HepG2 (cell line): ENCODE results near the gene ZNF365. TPM values are rescaled to one million over a fixed set of nuclear protein-coding genes. Genes with fewer than 3 reads are reported as not detected.
"Not testable (repeated sequence)": the region's sequence is repeated elsewhere in the genome, so short reads cannot be mapped to it uniquely, and the experiment has no call there.

Experiments used
- ATAC-seq: fragments of 200-7000 bp; cut with Tn5 transposase; 3 replicates; pipeline ENCODE4 v1.9.1; 2020; ENCODE audit warnings: mild to moderate bottlenecking, moderate library complexity
- BruUV-seq: library from RNA; stranded (reverse); fragments of 400-500 nt; replicated peaks from 2 replicates; lab custom pipeline; 2021; lab: Mats Ljungman, UMichigan
- CTCF ChIA-PET: fragments of 300-600 bp; formaldehyde crosslinking; extraction: SDS; loops from one replicate; lab custom pipeline; 2021; ENCODE audit warnings: low total read pairs, inconsistent platforms, low intra/inter-chr PET ratio; lab: Yijun Ruan, JAX
- POLR2A ChIA-PET: fragments of 350-600 bp; sonication (Branson Sonifier 250); formaldehyde crosslinking; loops from one replicate; lab custom pipeline; 2020; ENCODE audit warnings: antibody characterized with exemption, inconsistent platforms; lab: Yijun Ruan, JAX
- DNase-seq: peaks from one replicate; pipeline ENCODE4 v3.0.0-alpha.2; 2015; ENCODE audit warnings: low spot score
- FAIRE-seq: peaks from 3 replicates; lab custom pipeline; 2011; peaks lifted over from hg19 to GRCh38; lab: Jason Lieb, UNC
- H2AFZ ChIP-seq: one replicate; pipeline ENCODE4 v1.6.1; 2011; ENCODE audit warnings: low read length, inconsistent platforms
- H3K27ac ChIP-seq: fragments of 300-600 bp; 3 replicates; pipeline ENCODE4 v1.8.0; 2011; ENCODE audit warnings: mixed run types, mild to moderate bottlenecking, mixed read lengths, low read length, inconsistent platforms; ENCODE audit not compliant: insufficient read depth; ENCODE audit errors: extremely low read length
- H3K27me3 ChIP-seq, 2 experiments: fragments of 200-600 bp in 1 of 2; 2 replicates in 1 of 2; 3 replicates in 1 of 2; pipeline versions ENCODE4 v1.6.0 to v1.8.0; 2011; ENCODE audit warnings: low read length in 2 of 2, mild to moderate bottlenecking in 2 of 2, moderate library complexity in 2 of 2, inconsistent platforms in 1 of 2; ENCODE audit not compliant: insufficient read depth in 2 of 2, control insufficient read depth in 1 of 2
- H3K36me3 ChIP-seq, 2 experiments: fragments of 200-600 bp in 1 of 2; replicated peaks in 1 of 2; 2 replicates in 1 of 2; 3 replicates in 1 of 2; pipeline versions ENCODE4 v1.5.1 to v1.8.0; 2011; ENCODE audit warnings: low read length in 2 of 2, inconsistent platforms in 1 of 2; ENCODE audit not compliant: insufficient read depth in 2 of 2, control insufficient read depth in 1 of 2
- H3K4me1 ChIP-seq: 2 replicates; pipeline ENCODE4 v1.5.1; 2012; ENCODE audit warnings: low read length, inconsistent platforms; ENCODE audit not compliant: insufficient read depth
- H3K4me2 ChIP-seq: 2 replicates; pipeline ENCODE4 v1.6.0; 2011; ENCODE audit warnings: low read depth, low read length, inconsistent platforms
- H3K4me3 ChIP-seq, 3 experiments: fragments of 200-600 bp in 1 of 3; sonication (generic), shearing (Covaris generic) in 1 of 3; replicated peaks in 1 of 3; 2 replicates each; pipeline ENCODE4 v1.5.1; 2011 to 2016; ENCODE audit warnings: low read length in 3 of 3, inconsistent platforms in 2 of 3, low read depth in 2 of 3, mild to moderate bottlenecking in 2 of 3, control low read depth in 1 of 3, mixed read lengths in 1 of 3; ENCODE audit not compliant: insufficient read depth in 1 of 3
- H3K79me2 ChIP-seq: one replicate; pipeline ENCODE4 v1.6.1; 2011; ENCODE audit warnings: low read length, inconsistent platforms; ENCODE audit not compliant: insufficient read depth
- H3K9ac ChIP-seq: 2 replicates; pipeline ENCODE4 v1.6.0; 2011; ENCODE audit warnings: mild to moderate bottlenecking, low read depth, low read length, inconsistent platforms; ENCODE audit not compliant: insufficient read depth
- H3K9me3 ChIP-seq: 2 replicates; pipeline ENCODE4 v1.5.1; 2012; ENCODE audit warnings: mild to moderate bottlenecking, low read length
- H4K20me1 ChIP-seq: 2 replicates; pipeline ENCODE4 v1.6.0; 2011; ENCODE audit warnings: inconsistent platforms, mild to moderate bottlenecking, low read length, moderate library complexity; ENCODE audit not compliant: insufficient read depth
- ATF7 ChIP-seq, 2 experiments: fragments of 450-650 bp in 1 of 2; sonication (generic) in 1 of 2; formaldehyde crosslinking in 1 of 2; IDR thresholded peaks; 2 replicates each; pipeline versions ENCODE4 v1.4.0 to v1.6.1; 2016 to 2020; ENCODE audit warnings: antibody characterized with exemption in 1 of 2, mild to moderate bottlenecking in 1 of 2, missing genetic modification reagents in 1 of 2
- CREB1 ChIP-seq, 2 experiments: fragments of 450-650 bp in 1 of 2; IDR thresholded peaks; 2 replicates each; pipeline ENCODE4 v1.6.1; 2016 to 2017; ENCODE audit warnings: control low read depth in 1 of 2, mild to moderate bottlenecking in 1 of 2, missing compliant biosample characterization in 1 of 2, missing genetic modification characterization in 1 of 2
- ZNF326 ChIP-seq: sonication (generic); formaldehyde crosslinking; IDR thresholded peaks from 2 replicates; pipeline ENCODE4 v1.4.0; 2020; ENCODE audit warnings: missing genetic modification reagents, borderline replicate concordance
- WGBS: methylation state at CpG from one replicate; pipeline ENCODE4 v1.1.6; 2017; ENCODE audit warnings: low lambda C conversion rate; 5-methylcytosine and 5-hydroxymethylcytosine counted together
- in situ Hi-C: cut with HindIII; loops from 2 replicates; pipeline ENCODE4 v1.10.0; 2017; ENCODE audit warnings: low pct_unique_long_range_greater_than_20kb; ENCODE audit not compliant: extremely low pct_ligation_motif_present
- intact Hi-C: fragments of 100-400 bp; cut with micrococcal nuclease; formaldehyde crosslinking; loops from one replicate; pipeline ENCODE4 v1.10.0; 2022; ENCODE audit not compliant: unreplicated experiment
- polyA plus RNA-seq, 8 experiments: library from polyadenylated mRNA; depleted of rRNA in 3 of 8; stranded (reverse) in 7 of 8; unstranded in 1 of 8; fragments of >200 nt; fragmentation: Illumina TruSeq in 4 of 8; extraction: Trizol in 4 of 8; gene quantifications; 2 replicates each; pipeline versions ENCODE4 v1.2.1 to v1.2.3, GENCODE V29; 2011 to 2016; ENCODE audit warnings: low read depth in 4 of 8, missing spikeins in 1 of 8, mixed read lengths in 1 of 8; ENCODE audit not compliant: insufficient read depth in 1 of 8
- total RNA-seq, 5 experiments: library from RNA; depleted of rRNA; stranded (reverse); fragments of >200 nt; fragmentation: Illumina TruSeq; extraction: Trizol; gene quantifications; 2 replicates each; pipeline ENCODE4 v1.2.3, GENCODE V29; 2016; ENCODE audit warnings: low read depth in 1 of 5
- TF ChIP-seq, protein P1 (sequence below): sonication (generic); formaldehyde crosslinking; IDR thresholded peaks from 2 replicates; pipeline ENCODE4 v1.4.0; 2020; ENCODE audit warnings: missing genetic modification reagents

Gene ZNF365
- total and polyA plus RNA-seq, 2 of the 13 experiments (the other 11 are each of a cell fraction or from before 2014, with no cell fraction given), result not detected

DNA sequence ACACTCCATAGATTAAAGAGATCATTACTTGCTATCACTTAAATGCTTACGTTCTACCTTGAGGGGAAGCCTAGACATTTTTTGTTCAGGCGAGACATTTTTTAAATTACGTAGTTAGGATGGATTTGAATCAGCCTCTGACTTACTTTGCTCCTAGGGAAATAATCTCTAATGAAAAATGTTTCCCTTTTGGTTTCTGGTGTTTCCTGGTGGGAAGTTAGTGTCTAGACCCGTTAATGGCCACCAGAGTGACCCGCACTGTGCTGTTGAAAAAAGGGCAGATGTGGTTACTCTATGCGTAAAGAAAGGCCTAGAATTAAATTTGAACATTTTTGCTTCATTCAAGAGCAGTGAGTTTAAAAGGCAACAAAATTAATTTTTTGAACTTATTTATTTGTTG lies 3.8 kb downstream of the ZNF365 start (continued):
- TF ChIP-seq, protein P1, sequence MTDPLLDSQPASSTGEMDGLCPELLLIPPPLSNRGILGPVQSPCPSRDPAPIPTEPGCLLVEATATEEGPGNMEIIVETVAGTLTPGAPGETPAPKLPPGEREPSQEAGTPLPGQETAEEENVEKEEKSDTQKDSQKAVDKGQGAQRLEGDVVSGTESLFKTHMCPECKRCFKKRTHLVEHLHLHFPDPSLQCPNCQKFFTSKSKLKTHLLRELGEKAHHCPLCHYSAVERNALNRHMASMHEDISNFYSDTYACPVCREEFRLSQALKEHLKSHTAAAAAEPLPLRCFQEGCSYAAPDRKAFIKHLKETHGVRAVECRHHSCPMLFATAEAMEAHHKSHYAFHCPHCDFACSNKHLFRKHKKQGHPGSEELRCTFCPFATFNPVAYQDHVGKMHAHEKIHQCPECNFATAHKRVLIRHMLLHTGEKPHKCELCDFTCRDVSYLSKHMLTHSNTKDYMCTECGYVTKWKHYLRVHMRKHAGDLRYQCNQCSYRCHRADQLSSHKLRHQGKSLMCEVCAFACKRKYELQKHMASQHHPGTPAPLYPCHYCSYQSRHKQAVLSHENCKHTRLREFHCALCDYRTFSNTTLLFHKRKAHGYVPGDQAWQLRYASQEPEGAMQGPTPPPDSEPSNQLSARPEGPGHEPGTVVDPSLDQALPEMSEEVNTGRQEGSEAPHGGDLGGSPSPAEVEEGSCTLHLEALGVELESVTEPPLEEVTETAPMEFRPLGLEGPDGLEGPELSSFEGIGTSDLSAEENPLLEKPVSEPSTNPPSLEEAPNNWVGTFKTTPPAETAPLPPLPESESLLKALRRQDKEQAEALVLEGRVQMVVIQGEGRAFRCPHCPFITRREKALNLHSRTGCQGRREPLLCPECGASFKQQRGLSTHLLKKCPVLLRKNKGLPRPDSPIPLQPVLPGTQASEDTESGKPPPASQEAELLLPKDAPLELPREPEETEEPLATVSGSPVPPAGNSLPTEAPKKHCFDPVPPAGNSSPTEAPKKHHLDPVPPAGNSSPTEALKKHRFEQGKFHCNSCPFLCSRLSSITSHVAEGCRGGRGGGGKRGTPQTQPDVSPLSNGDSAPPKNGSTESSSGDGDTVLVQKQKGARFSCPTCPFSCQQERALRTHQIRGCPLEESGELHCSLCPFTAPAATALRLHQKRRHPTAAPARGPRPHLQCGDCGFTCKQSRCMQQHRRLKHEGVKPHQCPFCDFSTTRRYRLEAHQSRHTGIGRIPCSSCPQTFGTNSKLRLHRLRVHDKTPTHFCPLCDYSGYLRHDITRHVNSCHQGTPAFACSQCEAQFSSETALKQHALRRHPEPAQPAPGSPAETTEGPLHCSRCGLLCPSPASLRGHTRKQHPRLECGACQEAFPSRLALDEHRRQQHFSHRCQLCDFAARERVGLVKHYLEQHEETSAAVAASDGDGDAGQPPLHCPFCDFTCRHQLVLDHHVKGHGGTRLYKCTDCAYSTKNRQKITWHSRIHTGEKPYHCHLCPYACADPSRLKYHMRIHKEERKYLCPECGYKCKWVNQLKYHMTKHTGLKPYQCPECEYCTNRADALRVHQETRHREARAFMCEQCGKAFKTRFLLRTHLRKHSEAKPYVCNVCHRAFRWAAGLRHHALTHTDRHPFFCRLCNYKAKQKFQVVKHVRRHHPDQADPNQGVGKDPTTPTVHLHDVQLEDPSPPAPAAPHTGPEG (CRISPR knock-in tag), result no peak
- TF ChIP-seq ZNF326 (CRISPR knock-in tag), result no peak

DNA sequence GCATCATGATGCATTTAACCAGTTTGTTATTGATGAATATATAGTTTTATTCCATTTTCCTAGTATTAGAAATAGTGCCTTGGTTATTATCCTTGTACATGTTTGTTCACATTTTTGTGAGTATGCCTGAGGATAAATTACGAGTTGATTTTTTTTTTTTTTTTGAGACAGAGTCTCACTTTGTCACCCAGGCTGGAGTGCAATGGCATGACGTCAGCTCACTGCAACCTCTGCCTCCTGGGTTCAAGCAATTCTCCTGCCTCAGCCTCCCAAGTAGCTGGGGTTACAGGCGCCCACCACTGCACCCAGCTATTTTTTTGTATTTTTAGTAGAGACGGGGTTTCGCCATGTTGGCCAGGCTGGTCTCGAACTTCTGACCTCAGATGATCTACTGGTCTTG lies 4.7 kb downstream of the ZNF365 start:
- in situ Hi-C loops; H2AFZ ChIP-seq; FAIRE-seq; H3K9ac ChIP-seq; ATAC-seq; CTCF ChIA-PET; H3K27ac ChIP-seq; H3K4me3 ChIP-seq; H4K20me1 ChIP-seq; H3K36me3 ChIP-seq; BruUV-seq; H3K9me3 ChIP-seq; POLR2A ChIA-PET; H3K79me2 ChIP-seq; DNase-seq; intact Hi-C loops; H3K4me2 ChIP-seq; H3K4me1 ChIP-seq; TF ChIP-seq ATF7, CREB1 (CRISPR knock-in tag; IDR thresholded peaks at IDR 0.05): not testable (repeated sequence)
- peak; percentile 83 for TF ChIP-seq ATF7 (IDR thresholded peaks at IDR 0.05)
- peak; percentile 81 for TF ChIP-seq CREB1 (IDR thresholded peaks at IDR 0.05)
- 55% methylated on average over 6 of the region's 6 CpGs for WGBS
- H3K27me3 ChIP-seq, result peaks cover 4 to 40% of the 10 kb centered on the region in 2 experiments; a peak in 4 of 5 replicates
